GM21723 (cell line): ENCODE results near the gene PIK3R2.

Source experiments
- ATAC-seq: cut with Tn5 transposase; IDR thresholded peaks from one replicate; pipeline ENCODE4 v1.9.1; 2021; ENCODE audit warnings: mild to moderate bottlenecking, moderate library complexity; ENCODE audit not compliant: unreplicated experiment

PIK3R2 gene

DNA sequence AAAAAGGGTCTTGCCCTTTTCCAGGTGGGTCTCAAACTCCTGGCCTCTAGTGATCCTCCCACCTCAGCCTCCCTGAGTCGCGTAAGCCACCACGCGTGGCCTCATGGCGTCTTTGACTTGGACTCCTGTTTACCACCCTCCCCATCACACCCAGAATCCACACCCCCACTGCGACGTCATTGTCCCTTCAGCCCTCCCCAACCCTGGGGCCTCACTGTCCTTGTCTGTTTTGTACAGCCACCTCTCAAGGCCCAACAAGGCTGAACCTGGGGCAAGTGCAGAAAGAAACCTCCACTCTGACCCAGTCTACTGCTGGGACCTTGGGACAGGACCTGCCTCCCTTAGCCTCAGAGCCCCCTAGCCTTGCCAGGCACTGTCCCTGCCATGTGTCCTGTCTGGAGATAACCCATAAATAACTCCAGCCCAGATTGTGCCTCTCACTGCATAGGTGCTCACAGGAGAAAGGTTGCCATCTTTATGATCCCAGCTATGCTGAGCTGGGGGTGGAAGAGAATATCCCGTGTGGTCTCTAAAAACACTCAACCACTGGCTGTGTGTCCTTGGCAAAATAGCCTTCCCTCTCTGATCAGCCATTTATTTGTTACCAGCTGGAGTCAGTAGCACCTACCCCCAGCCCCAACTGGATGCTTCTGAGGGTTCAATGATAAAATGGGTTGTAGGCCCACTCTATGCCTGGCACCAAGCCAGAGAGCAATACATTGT lies 18.8 kb downstream of the PIK3R2 start:
- no peak for ATAC-seq

DNA sequence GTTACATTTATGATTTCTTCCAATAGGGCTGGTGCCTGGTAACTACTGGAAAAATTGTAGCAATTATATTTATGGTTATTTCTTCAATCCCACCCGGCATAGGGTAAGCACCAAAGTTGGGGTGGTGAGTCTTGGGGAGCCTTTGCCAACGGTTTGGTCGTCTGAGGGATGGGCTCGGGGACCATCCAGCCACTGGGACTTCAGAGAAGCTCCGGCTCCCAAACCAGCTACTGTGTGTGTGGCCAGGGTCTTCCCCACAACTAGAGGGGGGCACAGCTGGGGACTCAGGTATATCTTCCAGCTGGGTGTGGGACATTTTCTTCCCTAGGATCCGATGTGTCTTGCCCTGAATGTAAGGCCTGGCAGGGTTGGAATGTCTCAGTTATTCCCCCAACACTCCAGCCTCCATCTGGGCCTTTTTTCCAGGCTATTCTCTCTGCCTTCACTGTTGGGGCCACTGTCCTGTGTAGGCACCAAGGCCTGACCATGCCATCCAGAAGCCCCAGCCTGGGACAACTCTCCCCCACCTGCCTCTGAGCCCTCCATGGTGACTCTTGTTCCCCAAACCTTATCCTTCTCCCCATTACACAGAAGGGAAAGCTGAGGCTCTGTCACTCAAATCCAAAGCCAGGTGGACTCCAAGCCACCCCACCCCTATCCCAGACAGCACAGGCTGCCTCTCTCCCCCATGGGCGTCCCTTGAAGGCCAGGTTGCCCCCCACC lies 19.5 kb downstream of the PIK3R2 start:
- ATAC-seq, result no peak

DNA sequence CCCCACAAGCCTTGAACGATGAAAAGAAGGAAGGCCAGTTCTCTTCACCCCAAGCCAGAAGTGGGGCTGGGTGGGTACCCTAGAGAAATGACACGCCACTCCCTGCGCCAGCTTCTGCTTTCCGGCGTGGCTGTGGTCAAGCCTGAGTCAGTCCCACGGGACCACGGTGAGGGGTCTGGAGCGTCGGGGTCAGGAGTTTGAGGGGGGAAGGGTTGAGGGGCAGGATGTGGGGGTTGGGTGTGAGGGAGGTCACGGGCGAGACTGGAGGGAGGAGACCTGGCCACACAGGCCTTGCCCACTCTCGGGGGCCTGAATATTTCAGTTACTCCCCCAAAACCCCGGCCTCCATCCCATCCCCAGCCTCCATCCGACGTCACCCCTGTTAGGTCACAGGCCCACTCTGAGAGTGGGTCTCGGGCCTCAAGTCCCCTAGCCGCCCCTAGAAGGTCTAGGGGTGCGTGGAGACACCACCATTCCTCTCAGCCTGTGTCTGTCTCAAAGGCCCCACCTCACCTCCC lies 20.1 kb downstream of the PIK3R2 start:
- ATAC-seq, result no peak

DNA sequence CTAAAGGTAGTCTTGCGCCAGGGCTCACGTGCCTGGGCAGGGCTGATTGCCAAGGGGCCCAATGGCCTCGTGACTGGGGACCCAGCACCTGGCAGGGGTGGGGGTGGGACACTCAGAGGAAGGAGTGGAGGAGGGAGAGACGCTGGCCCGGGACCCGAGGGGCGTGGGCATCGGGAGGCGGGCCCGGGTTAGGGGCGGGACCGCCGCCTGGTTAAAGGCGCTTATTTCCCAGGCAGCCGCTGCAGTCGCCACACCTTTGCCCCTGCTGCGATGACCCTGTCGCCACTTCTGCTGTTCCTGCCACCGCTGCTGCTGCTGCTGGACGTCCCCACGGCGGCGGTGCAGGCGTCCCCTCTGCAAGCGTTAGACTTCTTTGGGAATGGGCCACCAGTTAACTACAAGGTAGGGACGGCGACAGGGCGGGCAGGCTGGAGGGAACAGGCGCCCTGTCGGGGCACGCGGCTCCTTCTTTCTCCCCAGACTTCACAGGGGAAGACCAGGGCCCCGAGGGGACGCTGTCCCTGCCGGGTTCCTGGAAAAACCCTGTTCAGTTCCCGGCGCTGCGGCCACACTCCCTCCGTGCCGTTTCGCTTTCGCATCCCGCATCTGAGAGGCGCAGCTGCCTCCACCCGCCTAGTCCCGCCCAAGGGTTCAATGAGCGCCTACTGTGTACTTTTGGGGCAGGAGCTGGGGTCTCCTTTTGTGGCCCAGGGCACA lies 20.8 kb downstream of the PIK3R2 start, which contains the start of gene IFI30:
IFI30 (plus strand) TSS at position 242 of the 717 bp plus-strand sequence; CDS start at position 271, 29 bp downstream.
- peak; percentile 49 for ATAC-seq

DNA sequence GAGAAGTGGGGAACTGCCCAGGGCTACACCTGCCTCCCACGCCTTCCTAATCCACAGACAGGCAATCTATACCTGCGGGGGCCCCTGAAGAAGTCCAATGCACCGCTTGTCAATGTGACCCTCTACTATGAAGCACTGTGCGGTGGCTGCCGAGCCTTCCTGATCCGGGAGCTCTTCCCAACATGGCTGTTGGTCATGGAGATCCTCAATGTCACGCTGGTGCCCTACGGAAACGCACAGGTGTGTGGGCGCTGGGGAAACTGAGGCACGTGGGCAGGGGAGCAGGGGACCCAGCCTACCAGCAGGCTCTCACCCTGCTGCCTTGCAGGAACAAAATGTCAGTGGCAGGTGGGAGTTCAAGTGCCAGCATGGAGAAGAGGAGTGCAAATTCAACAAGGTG lies 22.0 kb downstream of the PIK3R2 start:
- no peak for ATAC-seq

DNA sequence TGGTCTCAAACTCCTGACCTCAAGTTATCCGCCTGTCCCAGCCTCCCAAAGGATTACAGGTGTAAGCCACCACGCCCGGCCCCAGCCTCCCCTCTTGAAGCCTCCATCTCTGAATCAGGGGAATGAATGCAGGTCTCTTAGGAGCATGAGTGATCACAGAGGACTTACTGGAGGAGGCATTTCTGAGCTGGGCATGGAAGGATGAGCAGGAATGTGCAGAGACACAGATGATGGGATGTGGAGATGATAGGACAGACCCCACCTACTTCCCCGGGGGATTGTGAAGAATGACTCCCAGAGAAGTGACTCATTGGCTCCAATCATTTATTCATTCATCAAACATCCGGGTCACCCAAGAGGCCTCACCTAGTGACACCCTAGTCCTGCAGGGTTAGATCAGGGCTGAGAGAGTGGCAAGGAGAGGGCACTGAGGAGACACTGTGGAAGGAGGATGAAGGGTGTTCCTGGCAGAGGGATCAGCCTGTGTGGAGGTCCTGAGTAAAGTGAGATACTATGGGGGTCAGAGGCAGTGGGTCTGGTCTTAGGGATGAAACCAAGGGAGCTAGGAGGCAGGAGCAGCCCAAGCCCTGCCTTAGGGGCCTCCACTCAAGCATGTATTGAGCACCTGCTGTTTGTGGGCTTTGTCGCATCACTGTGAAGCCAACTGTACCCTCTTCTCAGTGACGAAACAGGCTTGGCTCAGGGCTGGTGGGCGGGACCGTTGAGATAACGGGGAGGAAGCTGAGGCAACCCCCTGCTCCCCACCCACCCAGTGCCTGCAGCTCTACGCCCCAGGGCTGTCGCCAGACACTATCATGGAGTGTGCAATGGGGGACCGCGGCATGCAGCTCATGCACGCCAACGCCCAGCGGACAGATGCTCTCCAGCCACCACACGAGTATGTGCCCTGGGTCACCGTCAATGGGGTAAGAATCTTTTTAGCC lies 23.7 kb downstream of the PIK3R2 start:
- ATAC-seq, result no peak

DNA sequence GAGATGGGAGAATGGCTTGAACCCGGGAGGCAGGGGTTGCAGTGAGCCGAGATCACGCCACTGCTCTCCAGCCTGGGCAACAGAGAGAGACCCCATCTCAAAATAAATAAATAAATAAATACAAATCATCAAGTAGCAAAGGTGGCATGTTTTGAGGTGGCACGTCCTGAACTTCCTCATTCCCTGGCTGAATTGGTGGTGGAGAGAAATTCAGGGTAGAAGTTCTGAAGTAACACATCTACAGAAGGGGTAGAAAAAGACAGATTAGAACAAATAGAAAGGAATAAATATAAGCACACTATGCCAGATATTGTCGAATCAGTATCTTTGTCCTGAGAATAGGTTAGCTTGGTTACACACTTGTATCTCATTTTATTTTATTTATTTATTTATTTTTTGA lies 27.0 kb downstream of the PIK3R2 start:
- no peak for ATAC-seq

DNA sequence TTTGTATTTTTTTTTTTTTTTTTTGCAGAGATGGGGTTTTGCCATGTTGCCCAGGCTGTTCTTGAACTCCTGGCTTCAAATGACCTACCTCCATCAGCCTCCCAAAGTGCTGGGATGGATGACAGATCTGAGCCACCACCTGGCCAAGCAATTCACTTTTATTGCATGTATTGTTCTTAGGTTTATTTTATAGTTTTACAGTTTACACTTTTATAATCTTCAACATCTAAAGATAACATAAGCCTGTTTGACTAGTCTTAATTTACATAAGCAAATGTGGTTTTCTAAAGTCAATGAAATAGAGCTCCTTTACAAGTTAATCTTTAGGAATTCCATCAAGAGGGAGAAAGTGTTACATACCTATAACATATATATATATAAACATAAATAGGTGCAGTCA lies 30.6 kb downstream of the PIK3R2 start:
- ATAC-seq, result no peak

DNA sequence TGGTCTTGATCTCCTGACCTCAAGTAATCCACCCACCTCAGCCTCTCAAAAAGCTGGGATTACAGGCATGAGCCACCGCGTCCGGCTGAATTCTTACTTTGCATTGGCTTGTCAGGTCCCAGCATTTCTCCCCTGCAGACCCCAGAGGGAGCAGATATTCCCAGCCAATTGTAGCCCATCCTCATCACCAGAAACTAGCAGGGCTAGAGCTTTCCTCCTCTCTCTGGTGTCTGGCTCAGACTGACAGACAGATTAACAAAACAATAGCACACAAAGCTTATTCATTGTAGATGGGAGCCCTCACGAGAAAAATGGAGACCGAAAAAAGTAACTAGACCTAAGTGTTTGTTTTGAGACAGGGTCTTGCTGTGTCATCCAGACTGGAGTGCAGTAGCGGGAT lies 32.6 kb downstream of the PIK3R2 start:
- ATAC-seq, result no peak

DNA sequence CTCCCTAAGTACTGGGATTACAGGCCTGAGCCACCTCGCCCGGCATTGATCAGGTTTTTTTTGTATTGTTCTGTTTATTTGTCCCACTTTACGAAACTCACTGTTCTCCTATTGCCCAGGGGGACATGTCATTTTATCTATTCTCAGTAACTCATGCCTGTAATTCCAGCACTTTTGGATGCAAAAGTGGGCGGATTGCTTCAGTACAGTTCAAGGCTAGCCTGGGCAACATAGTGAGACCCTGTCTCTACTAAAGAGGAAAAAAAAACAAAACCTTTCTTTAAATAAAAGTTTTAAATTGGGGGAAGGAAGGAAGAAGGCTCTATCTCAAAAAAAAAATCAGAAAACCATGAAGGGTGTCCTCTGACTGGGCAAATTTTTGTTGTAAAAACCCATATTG lies 37.3 kb downstream of the PIK3R2 start:
- ATAC-seq, result no peak

DNA sequence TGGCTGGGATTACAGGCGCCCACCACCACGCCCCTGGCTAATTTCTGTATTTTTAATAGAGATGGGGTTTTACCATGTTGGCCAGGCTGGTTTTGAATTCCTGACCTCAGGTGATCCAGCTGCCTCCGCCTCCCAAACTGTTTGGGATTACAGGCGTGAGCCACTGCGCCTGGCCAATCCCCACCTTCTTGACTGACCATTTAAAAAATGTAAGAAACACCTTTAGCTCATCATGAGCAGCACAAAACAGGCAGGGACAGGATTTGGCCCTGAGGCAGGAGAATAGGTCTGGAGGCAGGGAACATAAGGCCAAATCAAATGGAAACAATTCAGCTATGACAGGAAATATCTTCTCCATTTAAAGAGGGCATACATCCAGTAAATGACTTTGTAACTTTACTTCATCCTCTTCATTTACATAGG lies 38.7 kb downstream of the PIK3R2 start:
- ATAC-seq, result no peak

DNA sequence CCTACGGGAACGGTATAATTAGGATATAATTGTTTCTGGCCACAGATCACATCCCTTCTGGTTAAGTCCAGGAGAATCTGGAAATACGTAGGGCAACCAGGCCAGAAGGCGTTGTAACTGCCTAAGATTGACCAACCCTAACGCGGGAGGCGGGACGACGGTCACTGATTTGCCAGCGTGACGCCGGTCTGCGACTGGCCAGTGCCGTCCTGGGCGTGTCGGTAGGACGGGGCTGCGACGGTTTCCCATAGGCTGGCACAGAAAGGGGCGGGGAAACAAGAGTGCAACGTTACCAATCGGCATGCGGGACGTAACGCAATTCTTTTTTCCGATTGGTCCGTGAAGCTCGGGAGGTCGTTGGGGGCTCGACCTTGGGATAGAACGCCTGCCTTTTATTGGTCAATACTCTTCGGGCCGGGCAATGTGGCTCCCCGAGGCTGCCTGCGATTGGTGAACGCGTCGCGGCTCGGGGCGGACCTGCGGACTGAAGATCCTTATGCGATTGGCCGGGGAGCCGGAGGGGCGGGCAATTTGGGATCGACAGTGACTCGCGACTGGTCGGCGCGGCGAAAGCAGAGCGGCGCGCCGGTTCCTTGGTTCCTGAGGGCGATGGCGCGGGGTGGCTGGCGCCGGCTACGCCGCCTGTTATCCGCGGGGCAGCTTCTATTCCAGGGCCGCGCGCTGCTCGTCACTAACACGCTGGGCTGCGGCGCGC lies 39.9 kb downstream of the PIK3R2 start, which contains the start of gene MPV17L2:
MPV17L2 (plus strand) TSS at position 546 of the 715 bp plus-strand sequence; CDS start at position 610, 64 bp downstream.
- ATAC-seq, result peak; percentile 80

DNA sequence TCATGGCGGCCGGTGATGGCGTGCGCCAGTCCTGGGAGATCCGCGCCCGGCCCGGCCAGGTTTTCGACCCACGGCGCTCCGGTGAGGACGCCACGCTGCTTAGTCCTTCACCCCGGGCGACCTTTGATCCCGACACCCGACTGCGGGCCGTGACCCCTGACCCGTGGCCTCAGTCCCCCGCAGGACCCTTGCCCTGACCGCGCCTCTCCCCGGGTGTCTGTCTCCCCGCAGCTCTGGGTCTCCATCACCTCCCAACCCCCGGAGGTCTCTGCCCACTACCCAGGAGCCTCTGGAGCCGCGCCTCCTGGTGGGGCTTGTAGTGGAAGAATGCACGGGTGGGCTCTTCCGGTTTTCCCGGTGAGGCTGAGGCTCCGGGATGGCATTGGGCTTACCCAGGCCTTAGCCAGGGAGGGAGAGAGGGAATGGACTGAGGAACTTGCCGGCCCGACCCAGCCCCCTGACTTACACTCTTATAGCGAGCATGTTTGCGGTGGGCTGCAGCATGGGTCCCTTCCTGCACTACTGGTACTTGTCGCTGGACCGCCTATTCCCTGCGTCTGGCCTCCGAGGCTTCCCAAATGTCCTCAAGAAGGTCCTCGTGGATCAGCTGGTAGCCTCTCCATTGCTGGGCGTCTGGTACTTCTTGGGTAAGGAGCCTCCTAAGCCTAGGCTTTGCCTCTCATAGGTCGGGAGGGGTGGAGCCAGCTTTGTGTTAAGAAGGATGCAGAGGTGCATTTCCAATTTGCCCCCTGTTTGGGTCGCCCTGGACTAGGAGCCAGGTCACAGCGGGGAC lies 40.6 kb downstream of the PIK3R2 start:
- no peak for ATAC-seq

DNA sequence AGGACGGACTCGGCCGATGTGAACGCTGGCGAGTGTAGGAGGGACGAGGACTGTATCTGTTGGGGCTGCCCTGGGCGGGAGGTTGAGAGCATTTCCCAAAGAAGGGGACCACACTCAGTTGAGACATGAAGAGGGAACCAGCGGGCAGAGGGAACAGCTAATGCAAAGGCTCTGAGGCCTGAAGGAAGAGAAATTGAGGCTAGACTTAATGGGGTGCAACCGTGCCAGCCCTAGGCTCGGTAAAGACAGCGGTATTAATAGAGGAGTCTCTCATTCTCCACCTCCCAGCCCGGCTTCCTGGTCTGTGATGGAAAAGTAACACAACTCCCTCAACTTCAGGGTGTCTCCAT lies 41.2 kb downstream of the PIK3R2 start:
- ATAC-seq, result no peak

DNA sequence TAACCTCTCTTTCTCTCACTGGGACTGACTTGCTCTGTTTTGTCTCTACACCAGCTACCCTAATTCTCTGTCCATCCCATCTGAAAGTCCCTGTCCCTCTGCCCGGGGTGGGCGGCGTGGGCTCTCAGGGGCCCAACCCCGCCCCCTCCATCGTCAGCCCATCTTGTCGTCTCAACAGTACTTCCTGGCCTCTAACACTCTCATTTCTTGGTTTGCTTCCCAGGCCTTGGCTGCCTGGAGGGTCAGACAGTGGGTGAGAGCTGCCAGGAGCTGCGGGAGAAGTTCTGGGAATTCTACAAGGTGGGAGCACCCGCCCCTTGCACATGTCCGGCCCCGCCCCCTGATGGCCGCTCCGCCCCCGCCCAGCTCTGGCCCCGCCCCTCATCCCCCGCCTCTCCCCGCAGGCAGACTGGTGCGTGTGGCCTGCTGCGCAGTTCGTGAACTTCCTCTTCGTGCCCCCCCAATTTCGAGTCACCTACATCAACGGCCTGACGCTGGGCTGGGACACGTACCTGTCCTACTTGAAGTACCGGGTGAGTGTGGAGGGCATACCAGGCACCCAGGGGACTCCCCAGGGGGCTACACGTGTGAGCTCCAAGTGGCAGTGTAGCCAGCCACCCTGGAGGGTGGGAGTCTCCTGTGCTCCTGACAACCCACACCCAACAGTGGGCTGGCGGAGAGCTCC lies 41.7 kb downstream of the PIK3R2 start:
- ATAC-seq, result no peak

DNA sequence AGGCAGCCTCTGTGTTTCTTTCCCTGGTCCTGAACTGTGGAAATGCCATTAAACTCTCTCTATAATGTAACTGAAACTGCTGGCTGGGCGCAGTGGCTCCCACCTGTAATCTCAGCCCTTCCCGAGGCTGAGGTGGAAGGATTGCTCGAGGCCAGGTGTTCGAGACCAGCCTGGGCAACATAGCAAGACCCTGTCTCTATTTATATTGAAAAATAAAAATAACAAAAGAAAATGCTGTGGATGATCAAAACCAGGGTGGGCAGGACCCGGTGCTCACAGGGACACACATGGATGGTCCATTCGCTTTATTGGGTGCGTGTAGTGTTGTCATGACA lies 43.5 kb downstream of the PIK3R2 start:
- ATAC-seq, result no peak

DNA sequence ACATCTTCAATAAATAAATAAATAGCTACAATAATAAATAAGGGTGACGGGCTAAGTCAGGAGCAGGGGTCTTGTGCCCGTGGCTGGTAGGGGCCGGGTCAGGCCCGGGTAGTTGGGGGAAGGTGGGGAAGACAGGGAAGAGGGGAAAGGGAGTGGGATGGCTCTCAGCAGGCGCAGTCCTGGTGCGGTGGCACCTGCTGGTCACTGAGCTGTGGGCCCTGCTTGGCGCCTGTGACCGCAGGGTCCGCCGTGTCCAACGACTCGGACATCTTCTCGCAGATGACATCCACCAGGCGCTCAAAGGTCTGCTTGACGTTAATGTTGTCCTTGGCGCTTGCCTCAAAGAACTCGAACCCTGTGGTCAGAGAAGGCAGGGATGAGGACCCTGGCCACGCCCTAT lies 44.3 kb downstream of the PIK3R2 start:
- ATAC-seq, result no peak

DNA sequence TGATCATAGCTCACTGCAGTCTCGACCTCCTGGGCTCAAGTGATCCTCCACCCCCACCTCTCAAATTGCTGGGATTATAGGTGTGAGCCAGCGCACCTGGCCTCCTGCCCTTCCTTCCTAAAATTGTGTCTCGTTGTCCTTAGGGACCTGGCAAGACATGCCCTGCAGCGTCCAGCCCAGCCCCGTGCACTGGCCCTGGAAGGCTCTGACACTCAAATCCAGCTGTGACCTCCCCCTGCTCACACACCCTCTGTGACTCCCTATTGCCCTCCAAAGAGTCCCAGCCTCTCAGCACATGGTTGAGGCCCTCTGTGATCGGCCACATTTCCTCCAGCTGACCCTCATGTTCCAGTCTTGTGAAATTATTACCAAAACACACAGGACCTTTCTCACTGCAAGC lies 45.0 kb downstream of the PIK3R2 start:
- ATAC-seq, result no peak

DNA sequence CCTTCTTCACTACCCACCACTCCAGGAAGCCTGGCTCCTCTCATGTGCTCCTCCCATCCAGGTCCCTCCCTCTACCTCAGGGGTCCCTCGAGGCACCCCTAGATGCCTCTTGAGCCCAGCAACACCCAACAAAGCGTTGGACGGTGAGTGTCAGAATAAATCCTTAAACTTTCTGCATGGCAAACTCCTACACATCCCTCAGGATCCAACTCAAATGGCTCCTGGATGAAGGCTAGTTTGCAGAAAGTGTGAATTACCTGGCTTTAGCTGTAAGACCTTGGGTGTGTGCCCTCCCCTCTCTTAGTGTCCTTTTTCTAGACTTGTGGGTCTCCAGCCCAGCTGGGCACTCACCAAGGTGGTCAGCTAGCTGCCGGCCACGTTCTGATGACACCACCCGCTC lies 45.4 kb downstream of the PIK3R2 start:
- no peak for ATAC-seq
